K562 (cell line): Measurements from ENCODE around the gene DPAGT1. TPM values are rescaled to one million over a fixed set of nuclear protein-coding genes. Genes with fewer than 3 reads are reported as not detected.

ENCODE experiments used
- ELK3 ChIP-seq: fragments of 450-650 bp; formaldehyde crosslinking; IDR thresholded peaks from 2 replicates; pipeline ENCODE4 v1.4.0; 2020; ENCODE audit warnings: mild to moderate bottlenecking
- NBN ChIP-seq: fragments of 450-650 bp; IDR thresholded peaks from 2 replicates; pipeline ENCODE4 v1.6.1; 2016; ENCODE audit warnings: low read depth, mild to moderate bottlenecking
- NFRKB ChIP-seq: fragments of 450-650 bp; IDR thresholded peaks from 2 replicates; pipeline ENCODE4 v1.6.1; 2016; ENCODE audit warnings: low read depth
- RFX1 ChIP-seq: fragments of 450-650 bp; IDR thresholded peaks from 2 replicates; pipeline ENCODE4 v1.6.1; 2016; ENCODE audit warnings: mild to moderate bottlenecking, moderate library complexity
- RREB1 ChIP-seq: fragments of 250-450 bp; sonication (Bioruptor Pico); IDR thresholded peaks from 2 replicates; pipeline ENCODE4 v1.4.0; 2020
- SAP30 ChIP-seq: fragments of 200-600 bp; sonication (generic); IDR thresholded peaks from 2 replicates; pipeline ENCODE4 v1.6.1; 2012; ENCODE audit warnings: borderline replicate concordance, low read depth, mild to moderate bottlenecking, moderate library complexity, low read length, control low read depth, inconsistent platforms; ENCODE audit not compliant: insufficient read depth, poor library complexity, severe bottlenecking
- SIN3B ChIP-seq: fragments of 450-650 bp; IDR thresholded peaks from 2 replicates; pipeline ENCODE4 v1.6.1; 2017; ENCODE audit warnings: low read depth, mild to moderate bottlenecking, moderate library complexity
- ZBTB40 ChIP-seq, 2 experiments: fragments of 450-650 bp in 1 of 2; sonication (generic) in 1 of 2; formaldehyde crosslinking in 1 of 2; IDR thresholded peaks; 2 replicates each; pipeline versions ENCODE4 v1.7.1 to v1.9.0; 2016 to 2022; ENCODE audit warnings: inconsistent platforms in 1 of 2, mild to moderate bottlenecking in 1 of 2, missing genetic modification reagents in 1 of 2
- ZNF263 ChIP-seq: sonication (generic); formaldehyde crosslinking; IDR thresholded peaks from 2 replicates; pipeline ENCODE4 v1.8.0; 2022; ENCODE audit warnings: mild to moderate bottlenecking, missing genetic modification reagents, borderline replicate concordance
- ZNF444 ChIP-seq: fragments of 250-450 bp; sonication (Bioruptor Pico); IDR thresholded peaks from 2 replicates; pipeline ENCODE4 v1.4.0; 2020; ENCODE audit warnings: mild to moderate bottlenecking, moderate library complexity
- polyA plus RNA-seq, 8 experiments: library from polyadenylated mRNA; depleted of rRNA in 4 of 8; stranded (reverse) in 5 of 8; unstranded in 3 of 8; fragments of >200 nt; fragmentation: Nextera tagmentation in 2 of 8; fragmentation: Illumina TruSeq in 1 of 8; extraction: Ambion mirVana in 2 of 8; extraction: Trizol in 1 of 8; gene quantifications; 2 replicates each; pipeline versions ENCODE4 v1.2.1 to v1.2.3, GENCODE V29; 2011 to 2014; ENCODE audit warnings: inconsistent platforms in 1 of 8, missing spikeins in 1 of 8
- total RNA-seq, 7 experiments: library from RNA; depleted of rRNA in 6 of 7; stranded (reverse); fragments of >200 nt in 6 of 7; fragmentation: Illumina TruSeq in 2 of 7; extraction: Trizol in 2 of 7; gene quantifications; 2 replicates each; pipeline versions ENCODE4 v1.2.1 to v1.2.3, GENCODE V29; 2011 to 2021; ENCODE audit warnings: low replicate concordance in 1 of 7

Gene DPAGT1
- total and polyA plus RNA-seq, 9 of the 15 experiments (the other 6 are each of a cell fraction or from before 2014, with no cell fraction given): 29.9 to 135 (median 85.0) TPM

- 0 out of 2 replicates have a peak, but pooled peaks have one; percentile 40 for TF ChIP-seq ZBTB40 (IDR thresholded peaks at IDR 0.05)
- no peak for TF ChIP-seq ZBTB40 (CRISPR knock-in tag; IDR thresholded peaks at IDR 0.05)
- no peak for TF ChIP-seq NBN
- TF ChIP-seq RREB1 (CRISPR knock-in tag): 0 out of 2 replicates have a peak, but pooled peaks have one; percentile 36
- peak; percentile 26; the same call in 1 of the 2 replicates for TF ChIP-seq NFRKB
- no peak for TF ChIP-seq RFX1
- no peak for TF ChIP-seq SIN3B
- peak; percentile 62 for TF ChIP-seq SAP30
- no peak for TF ChIP-seq ELK3 (CRISPR knock-in tag)
- 0 out of 2 replicates have a peak, but pooled peaks have one; percentile 23 for TF ChIP-seq ZNF263 (CRISPR knock-in tag)
- no peak for TF ChIP-seq ZNF444 (CRISPR knock-in tag)
Observed at GRCh38 chr11:119056421-119056999, 45.1 kb downstream of the DPAGT1 start (continued).
